OCI-LY1 (cell line): Measurements from ENCODE around the gene NPTX1.

Experiments
- CTCF ChIP-seq: fragments of 200-600 bp; sonication (generic), shearing (Covaris generic); IDR thresholded peaks from 2 replicates; pipeline ENCODE4 v1.5.1; 2017; ENCODE audit warnings: mild to moderate bottlenecking, antibody characterized with exemption, low read length, moderate library complexity, mixed read lengths
- EZH2 ChIP-seq: fragments of 200-600 bp; sonication (generic), shearing (Covaris generic); IDR thresholded peaks from 2 replicates; pipeline ENCODE4 v1.8.0; 2017; ENCODE audit warnings: borderline replicate concordance, mixed run types, mild to moderate bottlenecking, antibody characterized with exemption, low read length, moderate library complexity, mixed read lengths

GRCh38 chr17:80428796-80429195 lies 47.6 kb downstream of the NPTX1 start:
- TF ChIP-seq CTCF (no peak), EZH2 (no peak)
